ENCODE results near the gene CASK. TPM values are rescaled to one million over a fixed set of nuclear protein-coding genes. Genes with fewer than 3 reads are reported as not detected.
"Not testable (repeated sequence)": the region's sequence is repeated elsewhere in the genome, so short reads cannot be mapped to it uniquely, and the experiment has no call there.

Gene CASK
- total RNA-seq, 4 donors from 2014 or later, result 33.1 to 41.6 (median 36.4) TPM

GRCh38 chrX:41616935-41617334 is 306.4 kb downstream of the CASK start:
- TF ChIP-seq, protein P1, sequence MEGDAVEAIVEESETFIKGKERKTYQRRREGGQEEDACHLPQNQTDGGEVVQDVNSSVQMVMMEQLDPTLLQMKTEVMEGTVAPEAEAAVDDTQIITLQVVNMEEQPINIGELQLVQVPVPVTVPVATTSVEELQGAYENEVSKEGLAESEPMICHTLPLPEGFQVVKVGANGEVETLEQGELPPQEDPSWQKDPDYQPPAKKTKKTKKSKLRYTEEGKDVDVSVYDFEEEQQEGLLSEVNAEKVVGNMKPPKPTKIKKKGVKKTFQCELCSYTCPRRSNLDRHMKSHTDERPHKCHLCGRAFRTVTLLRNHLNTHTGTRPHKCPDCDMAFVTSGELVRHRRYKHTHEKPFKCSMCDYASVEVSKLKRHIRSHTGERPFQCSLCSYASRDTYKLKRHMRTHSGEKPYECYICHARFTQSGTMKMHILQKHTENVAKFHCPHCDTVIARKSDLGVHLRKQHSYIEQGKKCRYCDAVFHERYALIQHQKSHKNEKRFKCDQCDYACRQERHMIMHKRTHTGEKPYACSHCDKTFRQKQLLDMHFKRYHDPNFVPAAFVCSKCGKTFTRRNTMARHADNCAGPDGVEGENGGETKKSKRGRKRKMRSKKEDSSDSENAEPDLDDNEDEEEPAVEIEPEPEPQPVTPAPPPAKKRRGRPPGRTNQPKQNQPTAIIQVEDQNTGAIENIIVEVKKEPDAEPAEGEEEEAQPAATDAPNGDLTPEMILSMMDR (IDR thresholded peaks at IDR 0.05), result no peak
- TF ChIP-seq POLR2A (IDR thresholded peaks at IDR 0.05), result no peak
- Histone ChIP-seq H3K9me3 (no peaks in the 10 kb centered on the region), H3K27me3 (no peaks in the 10 kb centered on the region), H3K4me3 (replicated peaks in 1 of 3) (no peak overlapping the region), H3K36me3 (no peaks in the 10 kb centered on the region), H3K27ac (no peak overlapping the region), H3K4me1 (no peaks in the 10 kb centered on the region)
- 84 to 92% methylated on average over 3 of the region's 3 CpGs for WGBS, 2 donors
- DNase-seq, result no peak
- intact Hi-C loops (cut with DNase I), result no loop called here

- DNase-seq, result no peak
- TF ChIP-seq, protein P1 (IDR thresholded peaks at IDR 0.05), result no peak
- TF ChIP-seq POLR2A (IDR thresholded peaks at IDR 0.05), result no peak
- intact Hi-C loops (cut with DNase I), result no loop called here
- Histone ChIP-seq H3K36me3 (no peaks in the 10 kb centered on the region), H3K27ac (no peak overlapping the region), H3K9me3 (no peaks in the 10 kb centered on the region), H3K4me1 (no peaks in the 10 kb centered on the region), H3K4me3 (replicated peaks in 1 of 3) (no peak overlapping the region), H3K27me3 (no peaks in the 10 kb centered on the region)
Observed at GRCh38 chrX:41616255-41616654, 307.1 kb downstream of the CASK start.

DNA sequence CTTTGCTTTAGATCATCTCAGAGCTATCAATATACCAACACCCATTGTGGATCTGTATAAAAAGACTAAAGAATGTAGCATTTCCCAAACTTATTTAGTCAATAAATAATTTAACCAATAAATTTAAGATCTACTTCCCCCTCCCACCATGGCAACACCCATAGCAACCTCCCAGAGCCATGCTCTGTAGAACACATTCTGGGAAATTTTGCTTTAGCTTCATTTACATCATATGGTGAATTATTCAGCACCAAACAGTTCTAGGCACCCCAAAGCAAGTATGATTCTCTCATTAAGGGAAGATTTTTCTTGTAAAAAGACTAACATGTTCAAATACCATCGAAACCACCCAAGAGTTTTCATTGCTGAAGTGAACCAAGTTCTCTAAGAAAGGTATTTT is 315.1 kb downstream of the CASK start:
- H3K27me3 ChIP-seq, result no peaks in the 10 kb centered on the region
- no peak overlapping the region for H3K27ac ChIP-seq
- WGBS, 2 donors, result 100% methylated on average over 1 of the region's 1 CpG
- no peaks in the 10 kb centered on the region for H3K4me1 ChIP-seq
- H3K9me3 ChIP-seq, result no peaks in the 10 kb centered on the region
- no peak for DNase-seq
- H3K4me3 ChIP-seq (replicated peaks in 1 of 3), result no peak overlapping the region
- intact Hi-C loops (cut with DNase I), result no loop called here
- TF ChIP-seq, protein P1 (IDR thresholded peaks at IDR 0.05), result no peak
- no peak for TF ChIP-seq POLR2A (IDR thresholded peaks at IDR 0.05)
- no peaks in the 10 kb centered on the region for H3K36me3 ChIP-seq

DNA sequence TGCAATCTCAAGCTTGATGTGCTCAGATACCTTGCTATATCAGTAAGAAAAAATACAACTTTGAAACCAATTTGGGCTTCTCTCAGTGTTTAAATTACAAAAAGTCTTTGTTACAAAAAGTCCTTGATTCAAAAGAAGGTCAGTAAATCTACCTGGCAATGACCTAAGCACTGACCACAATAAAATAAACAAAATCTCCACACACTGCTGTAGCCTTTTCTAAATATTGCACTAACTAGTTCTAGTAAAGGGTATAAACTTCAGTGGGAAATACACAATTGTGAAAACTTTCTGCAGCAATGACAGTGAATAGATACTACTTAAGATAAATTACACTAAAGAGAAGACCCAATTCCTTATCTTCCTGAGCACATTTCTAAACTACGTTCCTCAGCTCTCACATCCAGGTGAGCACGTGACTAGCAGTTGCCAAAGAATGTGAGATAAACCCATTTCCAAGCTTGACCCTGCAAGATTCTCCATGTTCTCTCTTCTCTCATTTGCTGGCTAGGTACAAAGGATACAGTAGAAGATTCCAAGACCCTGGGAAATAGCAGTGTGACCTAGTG is 316.0 kb downstream of the CASK start:
- 84 to 95% methylated on average over 2 of the region's 2 CpGs for WGBS, 2 donors
- Histone ChIP-seq H3K27me3 (no peaks in the 10 kb centered on the region), H3K27ac (no peak overlapping the region), H3K4me1 (no peaks in the 10 kb centered on the region), H3K4me3 (replicated peaks in 1 of 3) (no peak overlapping the region), H3K36me3 (no peaks in the 10 kb centered on the region), H3K9me3 (no peaks in the 10 kb centered on the region)
- TF ChIP-seq, protein P1 (IDR thresholded peaks at IDR 0.05), result no peak
- no peak for TF ChIP-seq POLR2A (IDR thresholded peaks at IDR 0.05)
- intact Hi-C loops (cut with DNase I), result no loop called here
- DNase-seq, result no peak

DNA sequence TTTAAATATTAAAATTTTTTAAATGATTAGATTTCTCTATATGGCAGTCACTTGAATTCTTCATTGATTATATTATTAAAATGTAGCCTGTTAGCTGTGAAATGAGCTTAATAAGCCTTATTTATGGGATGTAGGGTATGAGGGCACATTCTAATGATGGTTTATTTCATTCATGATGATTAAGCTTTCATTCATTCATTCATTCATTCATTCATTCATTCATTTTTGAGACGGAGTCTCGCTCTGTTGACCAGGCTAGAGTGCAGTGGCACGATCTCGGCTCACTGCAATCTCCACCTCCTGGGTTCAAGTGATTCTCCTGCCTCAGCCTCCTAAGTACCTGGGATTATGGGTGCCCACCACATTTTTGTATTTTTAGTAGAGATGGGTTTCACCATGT is 317.3 kb downstream of the CASK start:
- H3K27me3 ChIP-seq; H3K4me3 ChIP-seq (replicated peaks in 1 of 3); H3K4me1 ChIP-seq; H3K27ac ChIP-seq; H3K9me3 ChIP-seq; H3K36me3 ChIP-seq; intact Hi-C loops (cut with DNase I); DNase-seq: not testable (repeated sequence)
- WGBS, 2 donors, result 94 to 98% methylated on average over 4 of the region's 4 CpGs

Measured in thyroid gland (tissue), 4 donors.